ENCODE measurements around the gene CHCHD6.

- TF ChIP-seq CTCF (conservative IDR thresholded peaks at IDR 0.05 in 1 of 2, IDR thresholded peaks at IDR 0.05 in 1 of 2; ENCODE audit: extremely low read depth in 1 of 2, insufficient read depth in 1 of 2, low read depth in 1 of 2, low read length in 2 of 2), result no peak
- no peak for TF ChIP-seq EZH2 (IDR thresholded peaks at IDR 0.05; ENCODE audit: borderline replicate concordance, low read length)
Observed at GRCh38 chr3:126945891-126946290, 241.9 kb downstream of the CHCHD6 start.

All from mammary epithelial cell (primary cell).